Astrocyte of the spinal cord (primary cell): ENCODE data around the gene CCDC112.

Source experiments
- DNase-seq: peaks from one replicate; pipeline ENCODE4 v3.0.0; 2011; ENCODE audit warnings: low read depth, low spot score
- H3K4me3 ChIP-seq: 2 replicates; pipeline ENCODE4 v1.5.1; 2011; ENCODE audit warnings: low read depth, mild to moderate bottlenecking, low read length, moderate library complexity
- CTCF ChIP-seq: IDR thresholded peaks from 2 replicates; pipeline ENCODE4 v1.5.1; 2012; ENCODE audit warnings: low read depth, mild to moderate bottlenecking, low read length, inconsistent platforms
- in situ Hi-C: cut with HindIII; loops from 2 replicates; pipeline ENCODE4 v1.10.0; 2017; ENCODE audit warnings: low sequenced_read_pairs

Gene CCDC112

GRCh38 chr5:115304496-115304895 is 8.0 kb upstream of the CCDC112 start:
- no peak for DNase-seq
- TF ChIP-seq CTCF: no peak
- in situ Hi-C loops: no loop called here
- no peak overlapping the region for H3K4me3 ChIP-seq

GRCh38 chr5:115298811-115299210 is 2.4 kb upstream of the CCDC112 start:
- in situ Hi-C loops: no loop called here
- no peak for DNase-seq
- no peak overlapping the region for H3K4me3 ChIP-seq
- no peak for TF ChIP-seq CTCF

- DNase-seq: peak; percentile 18
- in situ Hi-C loops: no loop called here
- H3K4me3 ChIP-seq: peak overlapping the region; percentile 19
- no peak for TF ChIP-seq CTCF
Measured at GRCh38 chr5:115297031-115297430, 577 bp upstream of the CCDC112 start.

- in situ Hi-C loops: no loop called here
- no peak for DNase-seq
- H3K4me3 ChIP-seq: peak overlapping the region; percentile 80
- no peak for TF ChIP-seq CTCF
Measured at GRCh38 chr5:115295777-115296123, 704 bp downstream of the CCDC112 start.

GRCh38 chr5:115291397-115291796 is 5.1 kb downstream of the CCDC112 start:
- H3K4me3 ChIP-seq: no peak overlapping the region
- TF ChIP-seq CTCF: no peak
- no peak for DNase-seq
- in situ Hi-C loops: no loop called here

- in situ Hi-C loops: no loop called here
- DNase-seq: no peak
- no peak for TF ChIP-seq CTCF
- no peak overlapping the region for H3K4me3 ChIP-seq
Measured at GRCh38 chr5:115289104-115289503, 7.3 kb downstream of the CCDC112 start.

GRCh38 chr5:115284021-115284420 is 12.4 kb downstream of the CCDC112 start:
- in situ Hi-C loops: no loop called here
- DNase-seq: no peak
- no peak for TF ChIP-seq CTCF
- no peak overlapping the region for H3K4me3 ChIP-seq
